ENCODE measurements around the gene AKT1. TPM values are rescaled to one million over a fixed set of nuclear protein-coding genes. Genes with fewer than 3 reads are reported as not detected.

The AKT1 gene
- total RNA-seq, 1 donor from 2014 or later, result 92.8 TPM

DNA sequence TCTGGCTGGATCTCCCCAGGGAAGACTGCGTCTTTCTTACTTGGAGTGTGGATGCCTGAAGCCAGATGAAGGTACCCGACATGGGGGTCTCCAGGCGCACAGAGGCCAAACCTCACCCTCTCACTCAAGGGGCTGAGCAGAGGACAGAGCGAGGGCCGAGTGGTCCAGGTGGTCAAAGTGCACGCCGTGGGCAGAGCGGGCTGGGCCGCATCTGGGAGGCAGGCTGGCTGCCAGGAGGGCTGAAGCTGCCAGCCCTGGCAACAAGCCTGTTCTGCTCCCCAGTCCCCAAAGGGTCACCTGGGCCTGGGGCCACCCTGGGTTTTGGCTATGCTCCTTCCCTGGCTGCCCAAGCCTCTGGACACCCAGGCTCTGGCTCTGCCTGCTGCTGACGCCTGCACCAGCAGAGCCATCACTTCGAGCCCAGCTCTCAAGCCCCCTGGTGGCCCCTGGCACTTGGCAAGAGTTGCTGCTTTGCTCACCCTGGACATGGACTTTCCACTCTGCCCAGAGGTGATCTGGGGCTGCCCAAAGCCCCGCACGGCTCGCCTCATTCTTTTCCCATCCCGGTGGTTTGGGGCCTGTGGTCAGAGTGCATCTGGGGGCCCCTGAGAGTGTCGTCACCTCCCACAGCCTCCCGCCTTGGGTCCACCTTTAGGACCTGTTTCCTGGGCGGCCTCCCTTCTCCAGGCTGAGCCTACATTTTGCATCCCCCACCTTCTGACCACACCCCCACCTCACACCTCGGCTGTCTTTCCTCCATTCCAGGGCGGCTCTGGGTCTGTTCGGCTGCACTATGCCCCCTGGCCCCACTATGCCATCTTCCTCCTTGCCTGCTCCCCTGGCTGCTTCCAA lies 68.7 kb downstream of the AKT1 start:
- intact Hi-C loops (cut with DNase I), result no loop called here
- DNase-seq (ENCODE audit: extremely low spot score in 2 of 2), result no peak
- Histone ChIP-seq H3K36me3 (no peaks in the 10 kb centered on the region), H3K9me3 (no peaks in the 10 kb centered on the region), H3K27ac (no peak overlapping the region), H3K4me1 (peaks cover 40% of the 10 kb centered on the region), H3K4me3 (no peak overlapping the region), H3K27me3 (no peaks in the 10 kb centered on the region)
- TF ChIP-seq POLR2AphosphoS5 (IDR thresholded peaks at IDR 0.05; ENCODE audit: insufficient read depth in 1 of 2, low read depth in 1 of 2), result no peak
- no peak for TF ChIP-seq POLR2A (IDR thresholded peaks at IDR 0.05)
- TF ChIP-seq CTCF (IDR thresholded peaks at IDR 0.05), result no peak

GRCh38 chr14:104725772-104726548 lies 69.6 kb downstream of the AKT1 start:
- intact Hi-C loops (cut with DNase I), result no loop called here

DNA sequence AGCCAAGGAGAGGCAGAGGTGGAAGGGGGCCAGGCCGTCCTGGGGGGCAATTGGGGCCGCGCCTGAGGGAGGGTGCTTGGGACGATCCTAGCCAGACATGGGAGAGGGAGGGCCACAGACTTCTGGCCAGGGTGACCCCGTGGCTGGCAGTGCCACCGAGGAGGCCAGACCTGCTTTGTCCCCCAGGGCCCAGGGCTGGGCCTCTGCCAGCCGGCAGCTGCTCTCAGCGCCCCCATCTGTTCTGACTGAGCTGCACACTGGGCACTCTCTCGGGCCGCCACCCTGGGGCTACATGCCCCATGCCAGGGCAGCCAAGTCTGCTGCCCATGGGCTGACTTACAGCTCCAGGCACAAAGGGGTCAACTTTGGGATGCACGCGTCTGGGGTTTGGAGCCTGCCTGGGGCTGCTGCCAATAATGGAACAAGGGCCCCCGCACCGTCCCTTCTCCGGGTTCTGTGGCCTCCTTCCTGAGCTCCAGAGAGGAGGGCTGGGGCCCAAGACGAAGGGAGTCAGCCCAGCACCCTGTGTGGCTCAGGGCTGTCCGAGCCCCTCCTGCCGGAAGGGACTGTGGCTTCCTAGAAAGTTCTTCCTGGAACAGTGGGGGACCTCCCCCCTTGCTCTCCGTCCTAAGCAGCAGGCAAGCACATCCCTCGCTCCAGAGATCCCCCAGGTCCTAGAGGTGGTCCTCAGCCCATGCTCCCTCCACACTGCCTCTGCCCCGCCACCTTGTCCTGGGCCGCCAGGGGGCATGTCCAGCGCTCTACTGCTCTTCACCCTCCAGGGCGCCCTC lies 70.4 kb downstream of the AKT1 start:
- intact Hi-C loops (cut with DNase I), result no loop called here
- TF ChIP-seq POLR2A (IDR thresholded peaks at IDR 0.05) (no peak), POLR2AphosphoS5 (IDR thresholded peaks at IDR 0.05; ENCODE audit: insufficient read depth in 1 of 2, low read depth in 1 of 2) (peak in 1 of 2 donors; percentile 30), CTCF (IDR thresholded peaks at IDR 0.05) (peak in 1 of 3 experiments; percentile 19)
- Histone ChIP-seq H3K9me3 (no peaks in the 10 kb centered on the region), H3K36me3 (no peaks in the 10 kb centered on the region), H3K4me1 (peaks cover 40% of the 10 kb centered on the region), H3K27ac (no peak overlapping the region), H3K27me3 (no peaks in the 10 kb centered on the region), H3K4me3 (peak overlapping the region; percentile 57 to 61)
- DNase-seq (ENCODE audit: extremely low spot score in 2 of 2), result no peak

More at GRCh38 chr14:104725772-104726548, 69.6 kb downstream of the AKT1 start:
- Histone ChIP-seq H3K4me3 (no peak overlapping the region), H3K36me3 (no peaks in the 10 kb centered on the region), H3K4me1 (peaks cover 40% of the 10 kb centered on the region), H3K27me3 (no peaks in the 10 kb centered on the region), H3K27ac (no peak overlapping the region), H3K9me3 (no peaks in the 10 kb centered on the region)
- DNase-seq (ENCODE audit: extremely low spot score in 2 of 2), result no peak
- TF ChIP-seq POLR2A (IDR thresholded peaks at IDR 0.05) (no peak), CTCF (IDR thresholded peaks at IDR 0.05) (no peak), POLR2AphosphoS5 (IDR thresholded peaks at IDR 0.05; ENCODE audit: insufficient read depth in 1 of 2, low read depth in 1 of 2) (no peak)

GRCh38 chr14:104724407-104724980 lies 71.1 kb downstream of the AKT1 start:
- peaks cover 40% of the 10 kb centered on the region for H3K4me1 ChIP-seq
- no peaks in the 10 kb centered on the region for H3K27me3 ChIP-seq
- no peak for DNase-seq (ENCODE audit: extremely low spot score in 2 of 2)
- H3K4me3 ChIP-seq, result peak overlapping the region; percentile 57 to 61
- H3K27ac ChIP-seq, result peak overlapping the region; percentile 37
- peaks cover 0 to under 1% of the 10 kb centered on the region in 2 donors for H3K36me3 ChIP-seq
- no peaks in the 10 kb centered on the region for H3K9me3 ChIP-seq
- intact Hi-C loops (cut with DNase I), result no loop called here
- TF ChIP-seq POLR2A (IDR thresholded peaks at IDR 0.05), result no peak
- TF ChIP-seq POLR2AphosphoS5 (IDR thresholded peaks at IDR 0.05; ENCODE audit: insufficient read depth in 1 of 2, low read depth in 1 of 2), result no peak
- TF ChIP-seq CTCF (IDR thresholded peaks at IDR 0.05), result no peak
